Left lung (tissue), 10 donors: ENCODE data around the gene RASSF4. TPM values are rescaled to one million over a fixed set of nuclear protein-coding genes. Genes with fewer than 3 reads are reported as not detected.

Experiments used
- ATAC-seq: fragments of 200-7000 bp; cut with Tn5 transposase; one replicate; pipeline ENCODE4 v1.9.1; 2020; ENCODE audit warnings: moderate library complexity
- DNase-seq, 4 donors: peaks; one replicate each; pipeline ENCODE4 v3.0.0-alpha.2; 2013 to 2020
- H3K27ac ChIP-seq, 2 donors: fragments of 200-600 bp; sonication (generic) in 1 of 2; one replicate each; pipeline versions ENCODE4 v1.5.0 to v1.8.0; 2020 to 2021
- H3K27me3 ChIP-seq, 2 donors: fragments of 200-600 bp; sonication (generic) in 1 of 2; one replicate each; pipeline versions ENCODE4 v1.5.0 to v1.8.0; 2020 to 2021
- H3K36me3 ChIP-seq, 2 donors: fragments of 200-600 bp; sonication (generic) in 1 of 2; one replicate each; pipeline versions ENCODE4 v1.5.0 to v1.8.0; 2020 to 2021
- H3K4me1 ChIP-seq, 2 donors: fragments of 200-600 bp; one replicate each; pipeline ENCODE4 v1.8.0; 2021
- H3K4me3 ChIP-seq, 2 donors: fragments of 200-600 bp; sonication (generic) in 1 of 2; one replicate each; pipeline versions ENCODE4 v1.5.0 to v1.8.0; 2020 to 2021; ENCODE audit warnings: mild to moderate bottlenecking in 1 of 2
- H3K9me3 ChIP-seq, 2 donors: fragments of 200-600 bp; sonication (generic) in 1 of 2; one replicate each; pipeline versions ENCODE4 v1.5.0 to v1.8.0; 2020 to 2021
- CTCF ChIP-seq, 2 donors: fragments of 200-600 bp; sonication (generic) in 1 of 2; IDR thresholded peaks; one replicate each; pipeline versions ENCODE4 v1.5.0 to v1.8.0; 2021; ENCODE audit warnings: antibody characterized with exemption in 2 of 2
- intact Hi-C, 2 donors: fragments of 100-400 bp; cut with DNase I; formaldehyde crosslinking; loops; one replicate each; pipeline versions ENCODE4 v1.11.2 to v1.14.2; 2022
- polyA plus RNA-seq, 6 donors: library from polyadenylated mRNA; unstranded; fragments of 120-200 nt; gene quantifications; one replicate each; pipeline ENCODE4 v1.2.1, GENCODE V29; 2013; ENCODE audit not compliant: insufficient read length in 6 of 6
- total RNA-seq, 2 donors: library from RNA; stranded (reverse); fragmentation: NEBNext Ultra II Directional; extraction: Animal tissue kit (Norgen Biotek cat#: 25700); gene quantifications; one replicate each; pipeline ENCODE4 v1.2.1, GENCODE V29; 2021
- donor health status: DM: no; HTN: yes; CAD: no.
- donor health status: DM: no; HTN: no; CAD: no.

Gene RASSF4
- total and polyA plus RNA-seq, 8 donors, result 17.1 to 54.7 (median 20.7) TPM

- no peaks in the 10 kb centered on the region for H3K36me3 ChIP-seq
- no peak for TF ChIP-seq CTCF (IDR thresholded peaks at IDR 0.05)
- H3K4me1 ChIP-seq, result peaks cover 0 to 9% of the 10 kb centered on the region in 2 donors
- no peak overlapping the region for H3K4me3 ChIP-seq
- H3K9me3 ChIP-seq, result no peaks in the 10 kb centered on the region
- ATAC-seq (no peak), DNase-seq (no peak)
- no peak overlapping the region for H3K27ac ChIP-seq
- intact Hi-C loops, result no loop called here
- H3K27me3 ChIP-seq, result no peaks in the 10 kb centered on the region
These were observed 32.8 kb upstream of the RASSF4 start for GRCh38 chr10:44926751-44927351.

DNA sequence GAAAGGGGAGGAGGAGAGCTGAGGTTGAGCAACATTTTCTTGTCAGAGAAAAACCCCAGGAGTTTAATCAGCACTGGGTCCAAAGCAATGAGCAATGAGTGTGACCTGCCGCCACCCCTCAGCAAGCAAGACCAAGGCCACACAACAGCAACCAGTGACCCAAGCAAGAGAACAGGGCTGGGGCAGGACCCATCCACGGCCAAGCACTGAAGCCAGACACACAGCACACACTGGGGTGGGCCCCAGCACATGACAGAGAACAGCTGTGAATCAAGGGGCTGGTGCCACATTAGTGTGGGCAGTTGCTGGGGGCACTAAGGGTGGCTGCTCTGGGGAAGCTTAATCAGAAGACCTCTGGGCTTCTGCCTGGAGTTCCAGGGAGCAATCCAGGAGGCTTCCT lies 32.2 kb upstream of the RASSF4 start:
- H3K9me3 ChIP-seq, result no peaks in the 10 kb centered on the region
- H3K4me3 ChIP-seq, result no peak overlapping the region
- peaks cover 0 to 10% of the 10 kb centered on the region in 2 donors for H3K4me1 ChIP-seq
- DNase-seq, result peak in 1 of 4 donors; percentile 32
- no peaks in the 10 kb centered on the region for H3K36me3 ChIP-seq
- TF ChIP-seq CTCF (IDR thresholded peaks at IDR 0.05), result no peak
- peak; percentile 38 for ATAC-seq
- H3K27me3 ChIP-seq, result no peaks in the 10 kb centered on the region
- no peak overlapping the region for H3K27ac ChIP-seq
- intact Hi-C loops, result no loop called here

DNA sequence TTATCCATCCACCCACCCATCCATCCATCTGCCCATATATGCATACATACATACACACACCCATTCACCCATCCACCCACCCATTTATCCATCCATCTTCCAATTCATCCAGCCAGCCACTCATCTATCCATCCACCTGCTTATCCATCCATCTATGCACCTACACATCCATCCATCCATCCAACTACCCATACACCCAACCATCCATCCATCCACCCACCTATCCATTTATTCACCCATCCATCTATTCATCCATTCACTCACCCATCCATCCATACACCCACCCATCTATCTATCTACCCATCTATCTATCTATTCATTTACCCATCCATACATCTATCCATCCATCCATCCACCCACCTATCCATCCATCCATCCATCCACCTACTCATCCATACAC lies 31.1 kb upstream of the RASSF4 start:
- DNase-seq, result no peak
- no peaks in the 10 kb centered on the region for H3K36me3 ChIP-seq

DNA sequence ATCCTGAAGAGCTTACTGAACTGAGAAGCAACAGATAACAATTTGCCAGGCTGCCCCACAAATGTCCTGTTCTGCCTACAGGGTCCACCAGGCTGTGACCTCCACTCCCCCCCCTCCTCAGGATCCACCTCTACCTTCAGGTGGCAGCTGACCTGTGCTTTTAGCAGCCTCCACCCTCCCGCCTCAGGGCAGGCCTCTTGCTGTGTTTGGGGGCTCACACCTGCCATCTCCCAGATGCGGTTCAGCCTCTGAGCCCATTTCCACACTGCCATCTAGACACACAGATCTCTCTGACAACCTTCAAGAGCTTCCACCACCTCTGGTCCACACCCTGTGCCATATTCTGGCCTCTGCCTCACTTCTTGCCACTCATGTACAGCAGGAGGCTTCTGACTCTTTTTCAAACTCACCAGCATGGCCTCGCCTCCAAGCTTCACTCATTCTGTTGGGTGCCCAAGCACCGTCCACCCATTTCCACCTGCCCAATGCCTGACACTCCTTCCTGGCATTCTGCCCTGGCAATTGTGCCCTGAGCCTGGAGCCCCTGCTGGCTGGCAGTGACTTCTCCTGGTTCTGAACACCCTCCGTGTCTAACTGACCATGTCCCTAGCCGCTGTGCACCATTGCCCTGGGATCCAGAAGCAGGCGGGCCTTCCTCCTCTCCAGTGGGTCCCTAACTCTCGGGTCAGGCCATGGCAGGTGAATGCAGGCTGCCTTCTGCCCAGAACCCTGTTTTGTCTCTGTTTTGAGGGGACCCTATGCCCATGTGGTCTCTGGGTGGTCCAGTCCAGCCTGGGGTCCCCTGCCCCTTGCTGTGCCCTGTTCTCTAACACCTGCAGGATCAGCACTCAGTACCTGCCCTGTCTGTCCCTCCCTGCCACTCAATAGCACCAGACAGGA lies 30.0 kb upstream of the RASSF4 start:
- no peaks in the 10 kb centered on the region for H3K36me3 ChIP-seq
- TF ChIP-seq CTCF (IDR thresholded peaks at IDR 0.05), result no peak
- DNase-seq (peak in 1 of 4 donors; percentile 31), ATAC-seq (no peak)
- peaks cover 0 to 28% of the 10 kb centered on the region in 2 donors for H3K4me1 ChIP-seq
- H3K4me3 ChIP-seq, result no peak overlapping the region
- H3K27me3 ChIP-seq, result no peaks in the 10 kb centered on the region
- no peak overlapping the region for H3K27ac ChIP-seq
- H3K9me3 ChIP-seq, result no peaks in the 10 kb centered on the region
- intact Hi-C loops, result loop anchor here in 1 of 2 donors (5.0 kb wide), 1 partner anchor 48 kb away; the partner anchor contains the start of gene DEPP1

More for the DNA sequence above, 31.1 kb upstream of the RASSF4 start:
- Histone ChIP-seq H3K4me3 (no peak overlapping the region), H3K9me3 (no peaks in the 10 kb centered on the region), H3K4me1 (peaks cover 0 to 21% of the 10 kb centered on the region in 2 donors), H3K27me3 (no peaks in the 10 kb centered on the region), H3K27ac (no peak overlapping the region)
- intact Hi-C loops, result no loop called here
- TF ChIP-seq CTCF (IDR thresholded peaks at IDR 0.05), result no peak
- ATAC-seq, result no peak
